GM19328 (cell line): Measurements from ENCODE around the gene ARX.

Experiments used
- ATAC-seq: cut with Tn5 transposase; IDR thresholded peaks from one replicate; pipeline ENCODE4 v1.9.1; 2021; ENCODE audit warnings: mild to moderate bottlenecking, moderate library complexity; ENCODE audit not compliant: unreplicated experiment

ARX gene

DNA sequence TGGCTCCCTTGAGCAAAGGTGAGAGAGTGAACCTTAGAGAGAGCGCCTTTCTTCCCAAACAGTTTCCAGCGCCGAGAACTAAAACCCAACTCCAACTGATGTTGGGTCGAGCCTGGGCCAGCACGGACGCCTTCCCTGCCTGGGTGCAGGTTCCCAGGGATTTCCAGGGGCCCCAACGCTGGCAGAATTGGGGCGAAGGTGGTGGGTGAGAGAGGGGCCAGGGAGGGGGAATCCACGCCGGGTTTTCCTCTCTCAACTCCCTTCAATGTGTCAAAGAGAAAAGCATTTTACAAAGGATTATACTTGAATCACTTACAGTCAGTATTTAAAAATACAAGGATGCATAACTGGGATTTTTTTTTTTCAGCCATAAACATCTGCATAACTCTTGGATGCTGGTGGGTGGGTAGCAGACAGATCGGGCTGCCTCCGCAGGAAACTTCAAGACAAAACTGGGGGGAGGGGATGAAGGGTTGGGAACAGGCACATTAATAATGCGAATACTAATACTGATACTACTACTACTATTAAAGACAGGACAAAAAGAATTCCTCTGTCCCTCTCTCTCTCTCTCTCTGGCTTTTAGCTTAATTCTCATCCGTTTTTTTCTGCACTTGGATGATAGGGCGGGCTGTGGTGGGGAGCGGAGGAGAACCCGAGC, 1.3 kb upstream of the ARX start:
- ATAC-seq: no peak

DNA sequence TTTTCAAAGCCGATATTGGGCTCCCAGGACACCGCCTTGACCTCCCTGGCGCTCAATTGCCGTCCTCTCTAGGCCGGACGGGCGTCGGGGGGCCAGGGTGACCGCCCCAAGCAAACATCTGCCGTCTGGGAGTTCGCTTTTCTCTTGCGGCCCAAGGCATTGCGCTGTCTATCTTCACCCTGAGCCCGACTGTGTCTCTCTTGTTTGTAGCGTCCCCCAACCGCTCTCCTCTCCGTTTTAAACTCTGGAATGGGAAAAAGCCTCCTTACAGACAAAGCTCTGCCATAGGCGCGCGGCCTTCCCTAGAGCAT, 551 bp upstream of the ARX start:
- ATAC-seq: no peak

DNA sequence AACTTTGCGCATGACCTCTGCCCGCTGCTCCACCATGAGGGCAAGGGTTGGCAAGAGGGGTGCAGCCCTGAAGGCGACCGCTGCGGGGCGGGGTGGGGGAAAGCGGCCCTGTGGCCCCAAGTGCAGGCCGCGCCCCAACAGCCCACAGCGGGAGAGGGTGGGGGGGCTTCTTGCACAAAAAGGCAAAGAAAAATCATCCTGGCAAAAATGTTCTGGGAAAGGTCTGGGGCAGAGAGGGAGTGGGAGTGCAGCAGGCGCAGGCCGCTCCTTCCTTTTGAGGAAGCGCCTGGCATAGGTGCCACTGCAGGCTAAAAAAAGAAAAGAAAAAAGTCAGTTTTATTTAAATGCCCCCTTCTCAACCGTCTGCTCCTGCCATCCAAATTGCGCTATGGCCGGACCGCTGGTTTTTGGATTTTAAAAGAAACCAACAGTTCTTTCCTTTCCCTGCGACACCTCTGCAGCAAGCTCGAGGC, 1.4 kb downstream of the ARX start:
- ATAC-seq: no peak

DNA sequence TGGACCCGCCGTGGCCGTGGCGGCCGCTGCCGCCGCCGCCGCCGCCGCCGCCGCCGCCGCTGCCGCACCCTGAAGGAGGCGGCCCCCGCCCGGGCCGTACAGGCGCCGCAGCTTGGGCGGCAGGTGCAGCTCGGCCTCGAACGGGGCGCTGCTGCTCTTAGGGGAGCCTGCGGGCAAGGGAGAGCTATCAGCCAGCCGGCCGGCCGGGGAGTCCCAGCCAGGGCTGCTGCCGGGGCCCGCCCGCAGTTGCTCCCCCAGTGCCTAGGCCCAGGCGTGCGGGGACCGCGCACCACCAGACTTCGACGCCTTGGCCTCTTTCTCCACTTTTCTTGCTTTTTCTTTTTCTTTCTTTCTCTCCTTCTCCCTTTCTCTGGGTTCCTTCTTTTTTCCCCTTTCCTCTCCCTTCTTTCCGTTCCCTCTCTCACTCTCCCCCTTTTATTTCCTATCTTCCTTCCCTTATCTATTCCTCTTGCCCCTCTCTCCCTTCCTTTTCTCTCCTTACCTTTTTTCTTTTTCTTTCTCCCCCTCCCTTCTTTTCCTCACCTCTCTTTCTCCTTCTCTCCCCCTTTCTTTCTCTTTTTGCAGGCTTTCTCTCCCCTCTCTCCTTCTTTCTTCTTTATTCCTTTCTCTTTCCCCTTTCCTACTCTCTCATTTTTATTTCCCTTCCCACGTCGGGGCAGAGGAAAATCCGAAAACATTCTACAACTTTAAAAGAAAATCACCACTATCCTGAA, 2.0 kb downstream of the ARX start:
- ATAC-seq: no peak

DNA sequence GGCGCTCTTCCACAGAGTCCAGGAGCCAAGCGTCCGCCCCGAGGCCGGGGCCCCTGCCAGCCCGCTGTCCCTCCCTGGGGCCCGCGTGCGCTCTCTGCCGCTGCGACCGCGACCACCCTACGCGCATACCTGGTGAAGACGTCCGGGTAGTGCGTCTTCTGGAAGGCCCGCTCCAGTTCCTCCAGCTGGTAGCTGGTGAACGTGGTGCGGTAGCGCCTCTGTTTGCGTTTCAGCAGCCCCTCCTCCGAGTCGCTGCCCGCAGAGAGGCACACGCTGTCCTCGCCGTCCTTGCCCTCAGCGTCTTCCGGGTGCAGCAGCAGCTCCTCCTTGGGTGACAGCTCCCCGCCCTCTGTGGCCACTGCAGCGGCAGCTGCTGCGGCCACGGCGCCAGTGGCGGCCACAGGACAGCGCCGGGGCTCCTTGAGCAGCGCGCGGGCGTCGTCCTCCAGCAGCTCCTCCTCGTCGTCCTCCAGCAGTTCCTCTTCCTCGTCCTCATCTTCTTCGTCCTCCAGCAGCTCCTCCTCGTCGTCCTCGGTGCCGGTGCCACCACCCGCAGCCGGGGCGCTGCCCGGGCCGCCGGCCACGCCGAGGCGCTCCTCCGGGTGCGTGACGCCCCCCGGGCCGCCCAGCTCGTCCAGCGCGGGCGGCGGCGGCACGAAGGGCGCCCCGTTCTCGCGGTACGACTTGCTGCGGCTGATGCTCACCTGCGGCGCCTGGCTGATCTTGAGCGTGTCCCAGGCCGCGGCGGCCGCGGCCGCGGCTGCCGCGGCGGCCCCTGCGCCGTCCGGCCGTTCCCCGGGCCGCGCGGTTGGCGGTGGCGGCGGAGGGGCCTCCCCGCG, 2.8 kb downstream of the ARX start:
- no peak for ATAC-seq

DNA sequence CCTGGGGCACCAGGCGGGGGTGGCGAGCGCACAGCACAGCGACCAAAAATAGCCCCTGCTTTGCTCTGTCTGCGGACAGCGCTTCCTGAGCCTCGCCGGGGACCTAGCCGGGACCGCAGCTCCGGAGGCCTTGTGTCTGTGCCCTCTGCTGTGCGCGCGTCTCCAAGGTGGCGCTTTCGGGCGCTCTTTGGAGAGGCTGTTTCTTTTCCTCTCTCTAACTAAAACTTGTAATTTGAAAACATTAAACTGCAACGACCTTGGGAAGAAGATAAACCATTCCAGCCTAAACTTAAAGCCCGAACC, 3.4 kb downstream of the ARX start:
- ATAC-seq: no peak

DNA sequence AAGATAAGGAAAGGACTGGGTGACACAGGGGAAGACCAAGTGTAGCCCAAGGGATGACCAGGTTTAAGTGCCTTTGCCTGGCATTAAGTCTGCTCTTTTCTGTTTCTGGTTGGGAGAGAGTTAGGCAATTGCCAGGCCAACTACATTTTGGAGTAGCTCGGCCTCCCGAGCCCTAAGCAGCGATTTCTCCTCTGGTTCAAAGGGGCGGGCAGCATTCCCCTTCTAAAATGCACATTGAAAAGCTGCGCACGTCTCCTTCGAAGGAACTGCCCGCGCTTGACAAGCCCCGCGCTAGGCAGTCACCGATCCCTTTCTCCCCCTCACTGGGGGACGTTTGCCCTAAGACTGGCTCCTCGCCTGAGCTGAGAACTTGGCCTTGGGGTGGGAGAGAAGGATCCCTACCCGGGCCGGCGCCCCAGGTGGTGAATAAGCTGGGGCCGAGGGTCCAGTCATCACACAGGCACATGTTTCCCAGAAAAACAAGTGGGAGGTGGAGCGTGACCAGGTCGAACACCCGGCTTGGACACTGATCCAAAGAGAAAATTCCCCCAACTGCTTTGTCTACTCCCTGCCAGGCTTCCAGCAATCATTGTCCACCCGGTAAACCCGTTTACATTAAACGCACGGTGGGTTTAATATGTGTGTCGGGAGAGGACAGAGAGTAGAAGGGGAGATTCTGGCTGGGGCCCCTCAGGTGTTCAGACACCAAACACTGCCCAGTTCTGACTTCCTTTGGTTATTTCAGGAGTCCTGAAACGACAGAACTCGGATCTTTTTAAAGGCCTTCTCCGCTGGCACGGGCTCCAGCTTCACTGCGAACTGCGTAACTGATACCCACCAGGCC, 4.0 kb downstream of the ARX start:
- no peak for ATAC-seq

DNA sequence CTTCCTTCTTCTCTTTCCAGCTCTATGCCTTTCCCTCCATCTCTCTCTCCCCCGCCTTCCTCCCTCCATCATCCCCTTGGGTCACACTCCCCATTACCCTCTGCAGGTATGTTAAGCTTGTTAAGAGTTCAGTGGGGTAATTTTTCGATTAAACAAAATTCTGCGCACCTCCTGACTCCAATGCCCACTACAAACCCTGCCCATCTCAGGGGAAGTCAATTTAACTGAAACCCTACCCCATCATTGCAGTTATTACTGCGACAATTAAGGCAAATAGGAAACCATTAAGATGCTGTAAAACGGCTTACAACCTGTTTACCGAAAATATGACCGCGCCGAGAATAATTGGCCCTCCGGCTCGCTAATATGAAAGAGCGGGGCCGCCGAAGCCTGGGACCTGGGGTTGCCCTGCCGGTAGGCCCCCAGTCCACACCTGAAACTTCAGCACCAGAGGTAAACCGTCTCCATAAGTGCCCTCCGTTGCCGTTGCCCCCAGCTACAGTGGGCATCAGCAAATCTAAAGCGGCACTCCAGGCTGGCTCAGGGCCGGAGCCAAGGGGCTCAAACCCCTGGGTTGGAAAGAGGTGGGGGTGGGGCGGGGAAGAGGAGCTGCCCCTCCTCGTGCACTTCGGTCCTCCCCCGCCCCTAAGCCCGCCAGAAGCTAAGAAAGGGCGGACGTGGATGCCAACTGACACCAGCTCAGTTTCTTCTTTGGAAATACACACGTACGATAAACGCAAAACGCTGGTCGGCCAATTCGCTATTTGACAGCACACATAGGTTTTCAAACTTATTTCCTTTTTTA, 4.8 kb downstream of the ARX start:
- ATAC-seq: no peak

DNA sequence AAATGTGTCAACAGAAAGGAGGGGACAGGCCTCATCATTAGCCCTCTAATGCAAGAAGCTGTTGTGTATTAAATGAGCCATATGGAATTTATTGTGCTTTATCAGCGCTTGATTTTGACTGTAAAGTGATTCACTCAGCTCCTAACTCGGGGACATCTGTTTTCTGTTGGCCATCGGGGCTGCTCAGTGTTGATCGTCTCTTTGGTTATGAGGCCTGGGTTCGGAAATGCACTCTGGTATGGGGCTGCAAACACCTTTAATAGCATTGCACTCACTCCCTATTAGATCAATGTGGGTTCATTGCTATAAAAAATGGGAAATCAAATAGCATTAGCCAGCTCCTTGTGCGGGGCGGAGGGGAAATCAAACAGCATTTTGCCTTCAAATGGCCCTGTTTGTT, 6.4 kb downstream of the ARX start:
- ATAC-seq: no peak

DNA sequence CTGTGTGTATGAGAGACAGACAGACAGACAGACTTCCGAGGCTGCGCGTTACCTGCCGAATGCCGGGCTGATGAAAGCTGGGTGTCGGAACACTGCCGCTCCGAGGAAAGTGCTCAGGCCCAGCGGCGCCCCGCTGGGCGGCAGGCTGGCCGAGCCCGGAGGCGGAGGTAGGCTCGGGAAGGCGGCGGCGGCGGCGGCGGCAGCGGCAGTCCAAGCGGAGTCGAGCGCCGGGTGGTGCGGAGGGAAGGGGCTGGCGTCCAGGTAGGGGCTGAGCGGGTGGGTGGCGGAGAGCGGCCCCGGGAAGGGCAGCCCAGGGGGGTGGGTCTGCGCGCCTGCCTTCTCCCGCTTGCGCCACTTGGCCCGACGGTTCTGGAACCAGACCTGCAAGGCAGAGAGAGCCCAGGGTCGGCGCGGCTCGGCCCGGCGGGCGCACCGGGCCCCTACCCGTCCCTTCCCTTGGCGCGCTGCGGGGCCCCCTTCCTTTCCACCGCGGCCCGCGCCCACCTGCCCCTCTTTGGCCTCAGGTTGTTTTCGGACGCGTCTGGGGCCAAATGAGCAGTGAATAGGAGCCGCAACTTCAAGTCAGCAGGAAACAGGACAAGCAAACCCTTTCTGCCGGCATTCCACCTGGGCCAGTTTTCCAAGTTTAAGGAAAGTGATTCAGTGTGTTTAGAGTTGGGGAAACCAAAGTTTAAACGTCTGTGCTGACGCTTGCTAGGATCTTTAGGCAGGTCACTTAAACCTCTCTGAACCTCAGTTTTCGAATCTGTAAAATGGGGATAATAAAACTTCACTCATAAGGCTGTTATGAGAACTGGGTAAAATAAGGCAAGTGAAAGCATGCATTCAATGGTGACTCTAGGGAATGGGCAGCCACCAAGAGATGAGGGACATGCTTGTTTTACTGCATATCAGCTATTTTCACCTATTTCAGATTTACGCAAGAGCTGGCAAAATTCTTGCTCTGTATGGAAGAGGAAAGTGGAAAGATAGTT, 8.4 kb downstream of the ARX start:
- no peak for ATAC-seq

DNA sequence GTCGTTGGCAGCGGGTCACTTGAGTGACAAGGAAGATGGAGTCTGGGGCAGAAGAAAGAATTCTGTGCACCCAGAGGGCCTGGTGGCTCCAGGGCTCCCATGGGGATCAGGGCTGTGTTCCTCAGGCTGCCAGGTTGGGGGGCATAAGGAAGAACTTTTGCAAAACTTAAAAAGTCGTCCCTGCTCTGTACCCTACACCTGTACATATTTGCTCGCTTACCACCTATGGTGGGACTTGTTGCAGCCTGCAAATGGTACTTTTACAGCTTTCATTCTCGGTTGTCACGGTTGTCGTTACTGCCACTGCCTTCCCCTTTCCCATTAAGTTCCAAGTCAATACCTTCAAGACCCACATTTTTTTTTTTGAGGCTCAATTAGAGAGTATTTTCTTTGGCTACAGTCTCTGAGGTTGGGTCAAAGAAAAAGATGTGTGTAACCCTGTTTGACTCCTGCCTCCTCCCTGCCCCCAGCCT, 9.1 kb downstream of the ARX start:
- ATAC-seq: no peak

DNA sequence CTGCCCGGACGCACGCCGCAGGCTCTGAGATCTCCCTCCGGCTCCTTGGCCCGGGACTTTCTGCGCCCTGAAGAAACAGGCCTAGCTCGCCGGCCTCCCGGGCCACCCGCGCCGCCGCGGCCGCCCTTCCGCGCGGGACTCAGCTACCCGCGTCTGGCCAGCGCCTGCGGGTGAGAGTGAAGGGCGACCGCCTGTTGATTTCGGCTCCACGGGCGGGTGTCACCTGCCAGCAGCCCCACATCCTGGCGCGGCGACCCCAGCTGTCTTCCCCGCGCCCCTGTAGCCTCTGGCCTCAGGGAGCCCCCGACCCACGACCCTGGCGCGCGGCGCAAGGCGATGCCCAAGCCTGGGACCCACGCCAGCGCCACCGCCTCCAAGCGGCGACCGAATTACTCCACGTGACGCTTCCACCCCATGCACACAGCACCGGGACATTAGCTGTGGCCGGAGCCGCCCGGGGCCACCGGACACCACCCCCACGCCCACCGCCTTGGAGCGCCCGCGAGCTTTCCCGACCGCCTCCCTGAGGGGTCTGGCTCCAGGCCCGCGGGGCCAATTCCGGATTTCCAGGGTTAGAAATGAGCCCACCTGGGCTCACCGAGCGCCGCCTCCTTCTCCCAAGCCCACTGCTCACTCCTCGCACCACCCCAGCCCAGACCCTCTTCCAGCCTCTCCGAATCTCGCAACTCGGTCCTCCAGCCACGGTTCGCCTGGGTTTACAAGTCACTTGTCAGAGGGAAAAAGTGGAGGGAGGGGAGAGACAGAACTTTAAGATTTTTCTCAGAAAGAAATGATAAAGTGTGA, 10.2 kb downstream of the ARX start:
- no peak for ATAC-seq

DNA sequence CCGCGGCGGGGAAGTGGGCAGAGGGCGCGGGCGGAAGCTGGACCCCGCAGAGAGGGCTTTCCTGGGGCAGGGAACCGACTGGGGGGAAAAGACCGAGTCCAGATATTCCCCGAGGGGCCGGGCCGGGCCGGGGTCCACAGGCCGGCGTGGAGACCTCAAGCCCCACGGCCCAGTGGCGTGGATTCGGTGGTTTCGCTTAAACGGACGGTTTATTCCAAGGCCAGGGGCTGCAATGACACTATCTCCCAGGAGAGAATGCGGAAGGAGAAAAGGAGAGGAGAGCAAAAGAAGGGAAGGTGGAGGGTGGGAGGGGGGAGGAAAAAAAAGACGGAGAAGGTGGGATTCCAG, 10.8 kb downstream of the ARX start:
- no peak for ATAC-seq

DNA sequence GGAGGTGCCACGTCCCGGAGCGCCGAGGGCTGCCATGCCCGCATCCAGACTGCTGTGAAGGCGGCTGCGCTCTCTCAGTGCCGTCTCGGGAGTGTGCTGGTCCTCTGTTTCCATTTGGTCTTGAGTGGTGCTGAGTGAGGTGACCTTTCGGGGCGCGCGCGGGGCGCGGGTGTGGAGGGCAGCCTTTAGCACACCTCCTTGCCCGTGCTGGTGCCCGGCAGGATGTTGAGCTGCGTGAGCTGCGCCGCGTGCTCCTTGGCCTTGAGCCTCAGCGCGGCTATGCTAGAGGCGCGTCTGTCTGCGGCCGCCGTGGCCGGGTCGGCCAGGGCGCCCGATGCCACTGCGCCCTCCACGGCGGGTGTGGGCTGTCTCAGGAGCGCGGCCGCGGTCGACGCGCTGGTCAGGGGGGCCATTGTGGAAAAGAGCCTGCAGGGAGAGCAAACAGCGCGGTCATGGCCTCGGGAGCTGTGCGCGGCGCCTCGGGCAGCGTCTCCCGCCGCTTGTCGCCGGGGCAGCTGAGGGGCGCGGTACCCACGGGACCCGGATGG, 11.2 kb downstream of the ARX start:
- no peak for ATAC-seq

DNA sequence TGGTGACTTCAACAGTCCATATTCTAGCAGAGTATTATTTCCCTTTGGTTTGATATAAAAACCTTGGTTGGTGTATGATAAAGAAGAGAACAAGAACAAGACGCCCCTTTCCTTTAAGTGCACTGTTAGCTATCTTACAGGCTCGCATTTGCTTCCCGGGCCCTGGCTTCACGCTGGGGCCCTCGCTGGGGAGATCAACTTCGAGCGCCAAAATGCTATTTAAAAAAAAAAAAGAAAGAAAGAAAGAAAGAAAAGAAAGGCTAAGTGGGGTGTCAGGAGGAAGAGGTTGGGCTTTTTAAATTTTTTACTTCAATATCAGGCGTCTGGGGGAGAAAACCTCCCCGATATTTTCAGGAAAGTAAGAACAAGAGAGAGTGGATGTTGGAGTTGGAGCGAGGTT, 11.7 kb downstream of the ARX start:
- no peak for ATAC-seq

DNA sequence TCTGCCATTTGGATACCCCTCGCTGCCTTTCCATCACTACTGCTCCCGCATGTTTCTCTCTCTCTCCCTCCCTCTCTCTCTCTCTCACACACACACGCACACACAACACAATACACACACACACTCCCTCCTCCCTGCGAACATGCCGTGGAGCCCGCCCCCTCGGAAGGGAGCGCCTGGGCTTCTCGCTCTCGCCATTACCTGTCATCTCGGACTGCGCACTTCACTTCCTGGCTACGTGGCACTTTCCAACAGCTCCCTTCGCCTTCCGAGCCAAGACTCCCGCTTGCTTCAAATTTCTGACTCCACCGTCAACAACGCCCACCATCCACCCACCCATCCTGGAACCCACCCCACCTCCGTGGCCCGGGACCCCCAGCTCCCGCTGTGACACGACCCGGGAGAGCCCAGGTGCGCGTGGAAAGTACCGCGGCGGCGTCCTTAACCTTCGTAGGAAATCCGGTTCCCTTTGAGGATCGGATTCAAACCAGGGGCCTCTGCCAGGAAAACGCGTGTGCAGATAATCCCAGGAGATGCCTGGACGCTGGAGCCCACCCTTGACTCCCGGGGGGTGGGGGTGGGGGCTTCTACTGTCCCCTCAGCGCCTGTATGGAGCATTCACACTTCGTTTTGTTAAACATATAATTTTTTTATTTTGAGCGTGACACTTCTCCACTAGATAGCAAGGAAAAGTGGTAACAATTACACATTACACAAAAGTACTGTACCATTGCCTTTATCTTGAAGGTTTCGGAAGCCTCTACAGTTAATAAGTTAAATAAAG, 12.5 kb downstream of the ARX start:
- ATAC-seq: no peak

DNA sequence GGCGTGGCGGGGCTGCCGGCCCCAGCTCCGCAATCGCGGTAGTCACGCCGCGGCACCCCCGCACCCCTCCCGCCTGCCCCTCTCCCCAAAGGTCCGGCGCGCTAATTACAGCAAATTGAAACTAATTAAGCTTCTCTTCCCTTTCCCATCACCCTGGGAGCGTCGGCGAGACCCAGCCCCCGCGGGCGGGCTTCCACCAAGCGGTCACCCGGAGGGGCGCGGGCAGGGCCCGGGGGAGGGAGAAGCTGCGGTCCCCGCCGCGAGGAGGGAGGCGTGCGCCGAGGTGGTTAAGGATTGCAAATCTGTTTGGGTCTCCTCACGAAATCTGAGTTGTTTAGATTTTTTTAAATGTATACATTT, 13.1 kb downstream of the ARX start:
- no peak for ATAC-seq
